ENCODE measurements around the gene RAB6C. TPM values are rescaled to one million over a fixed set of nuclear protein-coding genes. Genes with fewer than 3 reads are reported as not detected.
"Not testable (repeated sequence)": the region's sequence is repeated elsewhere in the genome, so short reads cannot be mapped to it uniquely, and the experiment has no call there.

RAB6C gene
- total RNA-seq, 2 experiments from 2014 or later: 0.11 TPM; not detected in 1

- no peak for DNase-seq
- no peak overlapping the region for H3K27ac Mint-ChIP-seq
- H3K27me3 Mint-ChIP-seq: peaks cover 30% of the 10 kb centered on the region
- no peak overlapping the region for H3K4me3 Mint-ChIP-seq
- H3K9me3 Mint-ChIP-seq: no peaks in the 10 kb centered on the region
- POLR2A ChIA-PET: no interaction called here
- peaks cover 3% of the 10 kb centered on the region for H3K4me1 Mint-ChIP-seq
- H3K36me3 Mint-ChIP-seq: no peaks in the 10 kb centered on the region
- no peak for ATAC-seq (ENCODE audit: low read depth)
Observed at GRCh38 chr2:129975016-129975774, 4.3 kb upstream of the RAB6C start.

- DNase-seq; H3K4me3 Mint-ChIP-seq; H3K9me3 Mint-ChIP-seq; H3K36me3 Mint-ChIP-seq; POLR2A ChIA-PET; H3K27ac Mint-ChIP-seq; ATAC-seq (ENCODE audit: low read depth); H3K4me1 Mint-ChIP-seq: not testable (repeated sequence)
- peaks cover 44% of the 10 kb centered on the region for H3K27me3 Mint-ChIP-seq
Observed at GRCh38 chr2:129976969-129977368, 2.5 kb upstream of the RAB6C start.

DNA sequence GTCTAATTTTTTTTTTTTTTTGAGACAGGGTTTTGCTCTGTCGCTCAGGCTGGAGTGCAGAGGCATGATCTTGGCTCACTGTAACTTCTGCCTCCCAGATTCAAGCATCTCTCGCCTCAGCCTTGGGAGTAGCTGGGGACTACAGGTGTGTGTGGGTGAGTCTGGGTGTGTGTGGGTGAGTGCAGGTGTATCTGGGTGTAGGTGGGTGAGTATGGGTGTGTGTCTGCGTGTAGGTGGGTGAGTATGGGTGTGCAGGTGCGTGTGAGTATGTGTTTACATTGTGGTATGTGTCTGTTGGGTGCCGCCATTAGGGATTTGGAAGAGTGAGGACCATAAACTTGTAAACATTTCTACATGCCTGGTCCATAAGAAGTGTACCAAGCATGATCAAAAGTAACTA lies 1.5 kb upstream of the RAB6C start:
- Mint-ChIP-seq H3K27me3 (peaks cover 51% of the 10 kb centered on the region), H3K4me3 (no peak overlapping the region), H3K27ac (no peak overlapping the region), H3K9me3 (no peaks in the 10 kb centered on the region), H3K36me3 (no peaks in the 10 kb centered on the region), H3K4me1 (peaks cover 7% of the 10 kb centered on the region)
- POLR2A ChIA-PET: no interaction called here
- DNase-seq (no peak), ATAC-seq (ENCODE audit: low read depth) (no peak)

DNA sequence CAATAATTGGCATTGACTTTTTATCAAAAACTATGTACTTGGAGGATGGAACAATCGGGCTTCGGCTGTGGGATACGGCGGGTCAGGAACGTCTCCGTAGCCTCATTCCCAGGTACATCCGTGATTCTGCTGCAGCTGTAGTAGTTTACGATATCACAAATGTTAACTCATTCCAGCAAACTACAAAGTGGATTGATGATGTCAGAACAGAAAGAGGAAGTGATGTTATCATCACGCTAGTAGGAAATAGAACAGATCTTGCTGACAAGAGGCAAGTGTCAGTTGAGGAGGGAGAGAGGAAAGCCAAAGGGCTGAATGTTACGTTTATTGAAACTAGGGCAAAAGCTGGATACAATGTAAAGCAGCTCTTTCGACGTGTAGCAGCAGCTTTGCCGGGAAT lies 780 bp downstream of the RAB6C start:
- POLR2A ChIA-PET: not testable (repeated sequence)

DNA sequence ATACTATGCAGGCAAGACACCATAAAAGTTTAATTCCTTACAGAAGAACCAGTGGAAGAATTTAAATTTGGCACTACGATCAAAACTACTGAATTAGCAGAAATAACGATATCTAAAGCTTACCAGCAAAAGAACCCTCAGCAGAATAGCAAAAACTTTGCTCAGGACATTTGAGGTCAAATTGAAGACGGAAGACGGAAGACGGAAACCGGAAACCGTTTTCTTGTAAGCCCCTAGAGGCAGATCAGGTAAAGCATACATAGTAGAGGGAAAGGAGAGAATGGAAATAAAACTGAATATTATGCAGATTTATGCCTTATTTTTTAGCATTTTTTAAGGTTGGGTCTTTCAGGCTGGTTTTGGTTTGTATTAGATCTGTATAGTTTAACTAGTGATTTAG lies 2.2 kb downstream of the RAB6C start:
- H3K9me3 Mint-ChIP-seq; ATAC-seq (ENCODE audit: low read depth); H3K27ac Mint-ChIP-seq; POLR2A ChIA-PET; H3K36me3 Mint-ChIP-seq; H3K4me3 Mint-ChIP-seq; DNase-seq; H3K4me1 Mint-ChIP-seq: not testable (repeated sequence)
- peaks cover 54% of the 10 kb centered on the region for H3K27me3 Mint-ChIP-seq

More for the DNA sequence above, 780 bp downstream of the RAB6C start:
- H3K27ac Mint-ChIP-seq; H3K36me3 Mint-ChIP-seq; H3K9me3 Mint-ChIP-seq; H3K4me1 Mint-ChIP-seq; DNase-seq; ATAC-seq (ENCODE audit: low read depth): not testable (repeated sequence)
- Mint-ChIP-seq H3K27me3 (peaks cover 55% of the 10 kb centered on the region), H3K4me3 (peak overlapping the region; percentile 70)

GRCh38 chr2:129984426-129984825 lies 5.0 kb downstream of the RAB6C start:
- Mint-ChIP-seq H3K4me1 (peaks cover 4% of the 10 kb centered on the region), H3K4me3 (no peak overlapping the region), H3K36me3 (no peaks in the 10 kb centered on the region), H3K27me3 (peaks cover 40% of the 10 kb centered on the region), H3K9me3 (no peaks in the 10 kb centered on the region), H3K27ac (no peak overlapping the region)
- POLR2A ChIA-PET: no interaction called here
- ATAC-seq (ENCODE audit: low read depth): no peak
- DNase-seq: no peak

- H3K27ac Mint-ChIP-seq; POLR2A ChIA-PET; H3K9me3 Mint-ChIP-seq; H3K4me3 Mint-ChIP-seq; DNase-seq; H3K36me3 Mint-ChIP-seq; H3K4me1 Mint-ChIP-seq; ATAC-seq (ENCODE audit: low read depth): not testable (repeated sequence)
- H3K27me3 Mint-ChIP-seq: peaks cover 35% of the 10 kb centered on the region
Observed at GRCh38 chr2:129992415-129993006, 13.0 kb downstream of the RAB6C start.

DNA sequence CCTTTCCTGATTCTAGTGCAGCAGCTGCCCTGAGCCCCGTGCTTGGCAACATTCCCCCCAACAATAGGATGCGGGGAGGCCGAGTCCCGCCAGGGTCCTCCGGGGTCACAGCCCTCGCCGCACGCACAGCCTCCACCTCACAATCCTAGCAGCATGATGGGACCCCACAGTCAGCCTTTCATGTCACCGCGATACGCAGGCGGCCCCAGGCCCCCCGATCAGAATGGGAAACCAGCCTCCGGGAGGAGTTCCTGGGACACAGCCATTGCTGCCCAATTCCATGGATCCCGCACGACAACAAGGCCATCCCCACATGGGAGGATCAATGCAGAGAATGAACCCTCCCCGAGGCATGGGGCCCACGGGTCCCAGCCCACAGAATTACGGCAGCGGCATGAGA lies 13.7 kb downstream of the RAB6C start:
- H3K36me3 Mint-ChIP-seq; DNase-seq; H3K4me3 Mint-ChIP-seq; POLR2A ChIA-PET; H3K27ac Mint-ChIP-seq; H3K9me3 Mint-ChIP-seq; H3K4me1 Mint-ChIP-seq; ATAC-seq (ENCODE audit: low read depth): not testable (repeated sequence)
- H3K27me3 Mint-ChIP-seq: peaks cover 34% of the 10 kb centered on the region

- H3K27ac Mint-ChIP-seq; H3K36me3 Mint-ChIP-seq; ATAC-seq (ENCODE audit: low read depth); H3K4me3 Mint-ChIP-seq; H3K4me1 Mint-ChIP-seq; DNase-seq; POLR2A ChIA-PET; H3K9me3 Mint-ChIP-seq: not testable (repeated sequence)
- H3K27me3 Mint-ChIP-seq: peaks cover 35% of the 10 kb centered on the region
Observed at GRCh38 chr2:129996657-129997237, 17.3 kb downstream of the RAB6C start.

DNA sequence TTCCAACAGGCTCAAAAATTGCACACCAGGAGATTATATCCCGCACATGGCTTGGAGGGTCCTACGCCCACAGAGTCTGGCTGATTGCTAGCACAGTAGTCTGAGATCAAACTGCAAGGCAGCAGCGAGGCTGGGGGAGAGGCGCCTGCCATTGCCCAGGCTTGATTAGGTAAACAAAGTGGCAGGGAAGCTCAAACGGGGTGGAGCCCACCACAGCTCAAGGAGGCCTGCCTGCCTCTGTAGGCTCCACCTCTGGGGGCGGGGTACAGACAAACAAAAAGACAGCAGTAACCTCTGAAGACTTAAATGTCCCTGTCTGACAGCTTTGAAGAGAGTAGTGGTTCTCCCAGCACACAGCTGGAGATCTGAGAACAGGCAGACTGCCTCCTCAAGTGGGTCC lies 19.3 kb downstream of the RAB6C start:
- H3K9me3 Mint-ChIP-seq; H3K36me3 Mint-ChIP-seq; H3K4me3 Mint-ChIP-seq; POLR2A ChIA-PET; H3K27ac Mint-ChIP-seq; DNase-seq; H3K4me1 Mint-ChIP-seq; ATAC-seq (ENCODE audit: low read depth): not testable (repeated sequence)
- peaks cover 29% of the 10 kb centered on the region for H3K27me3 Mint-ChIP-seq

- H3K36me3 Mint-ChIP-seq; ATAC-seq (ENCODE audit: low read depth); H3K4me3 Mint-ChIP-seq; H3K27ac Mint-ChIP-seq; H3K4me1 Mint-ChIP-seq; POLR2A ChIA-PET; H3K9me3 Mint-ChIP-seq: not testable (repeated sequence)
- DNase-seq: peak; percentile 27
- H3K27me3 Mint-ChIP-seq: peaks cover 45% of the 10 kb centered on the region
Observed at GRCh38 chr2:130005862-130006261, 26.4 kb downstream of the RAB6C start.

- H3K36me3 Mint-ChIP-seq; H3K27me3 Mint-ChIP-seq; H3K4me1 Mint-ChIP-seq; DNase-seq; H3K4me3 Mint-ChIP-seq; H3K27ac Mint-ChIP-seq; POLR2A ChIA-PET; ATAC-seq (ENCODE audit: low read depth): not testable (repeated sequence)
- peaks cover 11% of the 10 kb centered on the region for H3K9me3 Mint-ChIP-seq
Observed at GRCh38 chr2:130016701-130017100, 37.2 kb downstream of the RAB6C start.

GRCh38 chr2:130019402-130019801 lies 39.9 kb downstream of the RAB6C start:
- Mint-ChIP-seq H3K36me3 (no peaks in the 10 kb centered on the region), H3K27ac (no peak overlapping the region), H3K27me3 (peaks cover 2% of the 10 kb centered on the region), H3K9me3 (peaks cover 5% of the 10 kb centered on the region), H3K4me1 (no peaks in the 10 kb centered on the region), H3K4me3 (no peak overlapping the region)
- POLR2A ChIA-PET: no interaction called here
- DNase-seq (no peak), ATAC-seq (ENCODE audit: low read depth) (no peak)

DNA sequence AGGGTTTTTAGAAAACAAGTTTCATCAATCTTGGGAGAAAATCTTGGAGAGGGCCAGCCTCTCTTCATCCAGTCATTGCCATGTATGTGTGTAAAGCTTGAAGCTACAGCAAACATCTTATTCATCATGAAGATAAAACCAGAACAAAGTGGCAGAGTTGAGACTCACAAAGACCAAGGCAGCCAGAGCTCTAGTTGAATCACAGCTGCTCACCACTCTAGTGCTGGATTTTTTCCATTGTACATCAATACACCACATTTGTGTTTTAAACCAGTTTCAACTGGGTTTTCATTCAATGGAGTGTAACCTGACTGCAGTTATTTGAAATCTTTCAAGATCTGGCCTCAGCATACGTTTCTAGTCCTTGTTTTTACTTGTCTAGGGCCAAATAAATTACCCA lies 40.6 kb downstream of the RAB6C start:
- H3K27me3 Mint-ChIP-seq; H3K4me3 Mint-ChIP-seq; H3K9me3 Mint-ChIP-seq; POLR2A ChIA-PET; DNase-seq; H3K4me1 Mint-ChIP-seq; H3K27ac Mint-ChIP-seq; H3K36me3 Mint-ChIP-seq; ATAC-seq (ENCODE audit: low read depth): not testable (repeated sequence)

All from activated naive CD8-positive, alpha-beta T cell treated with anti-CD3 and anti-CD28 coated beads, Interleukin-2, amount 10 ng/mL, durations not matched to agents 7 days and 5 days (primary cell).